Measurements from ENCODE around the gene RGL2.
"Not testable (repeated sequence)": the region's sequence is repeated elsewhere in the genome, so short reads cannot be mapped to it uniquely, and the experiment has no call there.

RGL2 gene, protein sequence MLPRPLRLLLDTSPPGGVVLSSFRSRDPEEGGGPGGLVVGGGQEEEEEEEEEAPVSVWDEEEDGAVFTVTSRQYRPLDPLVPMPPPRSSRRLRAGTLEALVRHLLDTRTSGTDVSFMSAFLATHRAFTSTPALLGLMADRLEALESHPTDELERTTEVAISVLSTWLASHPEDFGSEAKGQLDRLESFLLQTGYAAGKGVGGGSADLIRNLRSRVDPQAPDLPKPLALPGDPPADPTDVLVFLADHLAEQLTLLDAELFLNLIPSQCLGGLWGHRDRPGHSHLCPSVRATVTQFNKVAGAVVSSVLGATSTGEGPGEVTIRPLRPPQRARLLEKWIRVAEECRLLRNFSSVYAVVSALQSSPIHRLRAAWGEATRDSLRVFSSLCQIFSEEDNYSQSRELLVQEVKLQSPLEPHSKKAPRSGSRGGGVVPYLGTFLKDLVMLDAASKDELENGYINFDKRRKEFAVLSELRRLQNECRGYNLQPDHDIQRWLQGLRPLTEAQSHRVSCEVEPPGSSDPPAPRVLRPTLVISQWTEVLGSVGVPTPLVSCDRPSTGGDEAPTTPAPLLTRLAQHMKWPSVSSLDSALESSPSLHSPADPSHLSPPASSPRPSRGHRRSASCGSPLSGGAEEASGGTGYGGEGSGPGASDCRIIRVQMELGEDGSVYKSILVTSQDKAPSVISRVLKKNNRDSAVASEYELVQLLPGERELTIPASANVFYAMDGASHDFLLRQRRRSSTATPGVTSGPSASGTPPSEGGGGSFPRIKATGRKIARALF

DNA sequence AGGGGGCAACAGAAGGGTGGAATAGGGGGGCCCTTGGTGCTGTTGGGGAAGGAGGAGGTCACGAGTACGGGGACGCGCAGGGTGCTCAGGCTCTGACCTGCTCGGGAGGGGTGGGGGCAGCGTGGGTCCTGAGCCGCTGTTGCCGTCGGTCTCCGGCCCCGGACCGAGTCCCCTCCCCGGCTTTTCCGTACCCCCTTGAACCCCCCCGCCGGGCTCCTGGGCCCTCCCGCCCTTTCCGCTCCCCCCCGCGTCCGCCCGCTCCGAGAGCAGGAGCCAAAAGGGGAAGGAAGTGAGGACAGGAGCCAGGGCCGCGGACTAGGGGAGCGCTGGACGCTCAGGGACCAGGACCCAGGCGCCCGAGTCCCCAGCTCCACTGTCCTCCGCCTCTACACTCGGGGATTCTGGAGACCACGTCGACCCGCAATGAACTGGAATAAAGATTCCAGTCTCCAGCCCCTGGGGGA is at the start of gene RGL2:
RGL2 (minus strand) TSS at position 170 of the 464 bp plus-strand sequence. CDS start 332 bp downstream, outside the sequence.
- DNase-seq (ENCODE audit: low spot score) = peak; percentile 62

DNA sequence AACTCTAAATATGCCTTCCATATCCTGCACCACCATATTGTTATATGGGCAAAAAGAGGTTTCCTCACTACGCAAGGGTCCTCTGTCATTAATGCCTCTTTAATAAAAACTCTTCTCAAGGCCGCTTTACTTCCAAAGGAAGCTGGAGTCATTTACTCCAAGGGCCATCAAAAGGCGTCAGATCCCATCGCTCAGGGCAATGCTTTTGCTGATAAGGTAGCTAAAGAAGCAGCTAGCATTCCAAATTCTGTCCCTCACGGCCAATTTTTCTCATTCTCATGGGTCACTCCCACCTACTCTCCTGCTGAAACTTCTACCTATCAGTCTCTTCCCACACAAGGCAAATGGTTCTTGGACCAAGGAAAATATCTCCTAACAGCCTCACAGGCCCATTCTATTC is 49.1 kb upstream of the RGL2 start:
- DNase-seq (ENCODE audit: low spot score) = no peak

DNA sequence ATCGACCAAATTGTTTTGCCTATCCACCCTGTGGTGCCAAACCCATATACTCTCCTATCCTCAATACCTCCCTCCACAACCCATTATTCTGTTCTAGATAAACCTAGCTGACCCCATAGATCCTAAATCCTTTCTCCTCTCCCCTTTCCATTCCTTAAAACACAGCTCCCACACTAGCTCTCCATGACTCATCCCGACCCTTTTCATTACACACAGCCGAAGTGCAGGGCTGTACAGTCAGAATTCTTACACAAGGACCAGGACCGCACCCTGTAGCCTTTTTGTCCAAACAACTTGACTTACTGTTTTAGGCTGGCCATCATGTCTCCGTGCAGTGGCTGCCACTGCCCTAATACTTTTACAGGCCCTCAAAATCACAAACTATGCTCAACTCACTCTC is 48.2 kb upstream of the RGL2 start:
- DNase-seq (ENCODE audit: low spot score) = not testable (repeated sequence)

DNA sequence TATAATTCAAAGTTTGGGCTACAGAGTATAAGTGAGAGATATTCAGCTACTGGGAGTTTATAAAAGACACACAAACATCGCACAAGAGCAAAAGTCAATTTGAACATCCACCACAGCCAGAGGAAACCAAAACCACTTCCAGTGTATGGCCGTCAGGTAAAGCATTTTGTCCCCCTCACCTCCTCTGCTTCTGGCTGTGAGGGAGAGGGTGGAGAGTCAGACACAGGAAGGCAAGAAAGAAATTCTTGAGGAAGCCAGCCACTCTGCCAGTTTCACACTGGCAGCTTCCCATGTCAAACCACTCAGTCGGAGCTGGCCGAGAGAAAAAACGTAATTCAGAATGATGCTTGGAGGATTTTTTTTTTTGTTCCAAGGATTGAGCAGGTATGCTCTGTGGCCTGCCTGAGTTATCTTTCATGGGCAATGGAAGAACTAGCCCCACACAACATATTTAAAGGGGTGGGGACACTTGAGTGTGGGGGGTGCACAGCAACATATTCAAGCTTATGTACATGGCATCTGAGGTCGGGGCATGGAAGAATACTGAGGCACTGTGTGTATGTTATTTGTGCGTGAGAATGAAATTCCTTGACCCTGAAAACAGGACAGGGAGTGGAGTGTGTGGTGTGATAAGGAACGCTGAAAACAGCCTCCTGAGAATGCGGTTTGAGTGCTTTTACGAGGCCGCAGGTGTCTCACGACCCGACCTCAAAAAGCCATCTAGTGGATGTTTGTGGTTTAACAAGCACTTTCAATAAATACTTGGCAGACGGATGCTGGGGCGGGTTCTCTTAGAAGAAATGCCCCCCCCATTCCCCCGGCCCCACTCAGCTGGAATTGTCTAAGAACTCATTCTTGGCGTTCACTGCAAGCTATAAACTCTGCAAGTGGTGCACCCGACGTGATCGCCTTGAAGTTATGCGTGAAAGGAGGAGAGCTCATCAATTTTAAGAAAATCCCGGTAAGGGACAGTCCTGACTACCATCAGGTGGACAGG is 46.3 kb upstream of the RGL2 start:
- DNase-seq (ENCODE audit: low spot score) = peak; percentile 61

DNA sequence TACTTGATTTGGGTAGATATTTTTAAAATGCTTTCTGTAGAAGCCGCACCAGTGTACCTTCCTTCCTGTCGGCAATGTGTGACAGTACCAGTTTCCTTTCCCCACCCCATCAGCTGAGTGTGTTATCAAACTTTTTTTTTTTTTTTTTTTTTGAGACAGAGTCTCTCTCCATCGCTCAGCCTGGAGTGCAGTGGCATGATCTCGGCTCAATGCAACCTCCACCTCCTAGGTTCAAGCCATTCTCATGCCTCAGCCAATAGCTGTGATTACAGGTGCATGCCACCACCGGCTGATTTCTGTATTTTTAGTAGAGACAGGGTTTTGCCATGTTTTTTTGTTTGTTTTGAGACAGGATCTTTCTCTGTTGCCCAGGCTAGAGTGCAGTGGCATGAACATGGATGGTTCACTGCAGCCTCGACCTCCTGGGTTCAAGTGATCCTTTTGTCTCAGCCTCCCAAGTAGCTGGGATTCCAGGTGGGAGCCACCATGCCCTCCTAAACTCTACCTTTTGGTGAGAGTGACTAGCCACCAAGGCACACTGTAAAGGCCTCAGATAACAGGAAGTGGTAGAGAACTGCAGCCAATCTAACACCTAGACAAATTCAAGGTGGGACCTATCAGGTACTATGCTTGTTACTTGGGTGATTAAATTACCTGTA is 45.3 kb upstream of the RGL2 start:
- DNase-seq (ENCODE audit: low spot score) = no peak

DNA sequence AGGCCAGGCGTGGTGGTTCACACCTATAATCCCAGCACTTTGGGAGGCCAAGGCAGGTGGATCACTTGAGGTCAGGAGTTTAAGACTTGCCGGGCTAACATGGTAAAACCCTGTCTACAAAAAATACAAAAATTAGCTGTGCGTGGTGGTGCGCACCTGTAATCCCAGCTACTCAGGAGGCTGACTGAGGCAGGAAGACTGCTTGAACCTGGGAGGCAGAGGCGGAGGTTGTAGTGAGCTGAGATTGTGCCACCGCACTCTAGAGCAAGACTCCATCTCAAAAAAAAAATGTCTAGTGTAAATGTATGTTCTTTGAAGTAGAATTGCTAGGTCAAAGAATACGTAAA is 44.8 kb upstream of the RGL2 start:
- DNase-seq (ENCODE audit: low spot score) = not testable (repeated sequence)

DNA sequence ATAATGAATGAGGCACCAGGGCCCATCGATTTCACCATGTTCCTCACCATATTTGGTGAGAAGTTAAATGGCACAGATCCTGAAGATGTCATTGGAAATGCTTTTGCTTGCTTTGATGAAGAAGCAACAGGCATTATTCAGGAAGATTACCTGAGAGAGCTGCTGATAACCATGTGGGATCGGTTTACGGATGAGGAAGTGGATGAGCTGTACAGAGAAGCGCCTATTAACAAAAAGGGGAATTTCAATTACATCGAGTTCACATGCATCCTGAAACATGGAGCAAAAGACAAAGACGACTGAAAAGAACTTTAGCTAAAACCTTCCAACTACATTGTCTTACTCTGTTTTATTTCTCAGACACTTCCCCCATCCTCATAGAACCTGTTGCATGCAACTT is 40.5 kb upstream of the RGL2 start:
- no peak for DNase-seq (ENCODE audit: low spot score)

DNA sequence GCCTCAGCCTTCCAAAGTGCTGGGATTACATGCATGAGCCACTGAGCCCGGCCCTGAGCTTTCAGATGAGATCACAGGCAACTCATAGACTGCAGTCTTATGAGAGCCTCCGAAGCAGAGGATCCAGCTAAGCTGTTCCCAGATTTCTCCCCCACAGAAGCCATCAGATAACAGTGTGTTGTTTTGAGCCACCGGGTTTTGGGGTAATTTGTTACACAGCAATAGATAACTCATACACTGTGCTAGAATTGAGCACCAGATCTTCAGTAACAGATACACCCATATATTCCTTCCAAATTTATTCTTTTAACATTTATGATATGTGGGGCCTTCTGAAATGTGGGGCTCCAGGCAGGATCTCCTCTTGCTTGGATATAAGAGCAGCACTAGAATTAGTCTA is 37.8 kb upstream of the RGL2 start:
- no peak for DNase-seq (ENCODE audit: low spot score)

DNA sequence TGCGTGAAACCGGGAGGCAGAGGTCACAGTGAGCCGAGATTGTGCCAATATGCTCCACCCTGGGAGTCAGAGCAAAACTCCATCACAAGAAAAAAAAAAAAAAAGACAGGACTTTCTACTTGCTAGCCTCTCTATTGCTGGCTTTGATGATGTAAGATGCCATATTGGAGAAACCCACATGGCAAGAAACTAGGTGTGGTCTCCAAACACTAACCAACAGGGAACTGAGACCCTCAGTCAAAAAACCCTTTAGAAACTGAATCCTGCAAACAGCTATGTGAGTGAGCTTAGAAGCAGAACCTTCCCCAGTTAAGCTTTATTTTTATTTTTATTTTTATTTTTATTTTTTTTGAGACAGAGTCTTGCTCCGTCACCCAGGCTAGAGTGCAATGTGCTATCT is 37.2 kb upstream of the RGL2 start:
- DNase-seq (ENCODE audit: low spot score) = no peak

DNA sequence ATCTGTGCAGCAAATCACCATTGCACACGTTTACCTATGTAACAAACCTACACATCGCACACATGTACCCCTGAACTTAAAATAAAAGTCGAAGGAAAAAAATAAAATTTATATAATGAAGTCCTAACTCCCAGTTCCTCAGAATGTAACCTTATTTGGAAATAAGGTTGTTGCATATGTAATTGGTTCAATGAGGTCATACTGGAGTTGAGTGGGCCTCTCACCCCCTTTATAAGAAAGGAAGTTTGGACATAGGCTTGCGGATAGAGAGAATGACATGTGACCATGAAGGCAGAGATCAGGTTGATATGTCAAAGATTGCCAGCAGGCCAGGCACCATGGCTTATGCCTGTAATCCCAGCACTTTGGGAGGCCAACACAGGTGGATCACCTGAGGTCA is 34.9 kb upstream of the RGL2 start:
- DNase-seq (ENCODE audit: low spot score) = no peak

DNA sequence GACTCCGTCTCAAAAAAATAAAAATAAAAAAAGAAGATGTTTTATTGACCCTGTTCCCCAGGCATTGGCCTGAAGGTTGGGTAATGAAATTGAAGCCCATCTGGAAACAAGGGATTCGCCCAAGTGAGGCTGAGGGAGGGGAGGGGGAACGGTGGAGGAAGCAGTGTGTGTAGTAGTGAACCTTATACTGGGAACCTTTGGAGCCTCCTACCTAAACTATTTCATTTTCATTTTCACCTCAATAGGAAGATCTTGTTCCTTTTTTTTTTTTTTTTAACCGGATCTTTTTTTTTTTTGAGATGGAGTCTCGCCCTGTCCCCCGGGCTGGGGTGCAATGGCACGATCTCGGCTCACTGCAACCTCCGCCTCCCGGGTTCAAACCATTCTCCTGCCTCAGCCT is 32.0 kb upstream of the RGL2 start:
- no peak for DNase-seq (ENCODE audit: low spot score)

DNA sequence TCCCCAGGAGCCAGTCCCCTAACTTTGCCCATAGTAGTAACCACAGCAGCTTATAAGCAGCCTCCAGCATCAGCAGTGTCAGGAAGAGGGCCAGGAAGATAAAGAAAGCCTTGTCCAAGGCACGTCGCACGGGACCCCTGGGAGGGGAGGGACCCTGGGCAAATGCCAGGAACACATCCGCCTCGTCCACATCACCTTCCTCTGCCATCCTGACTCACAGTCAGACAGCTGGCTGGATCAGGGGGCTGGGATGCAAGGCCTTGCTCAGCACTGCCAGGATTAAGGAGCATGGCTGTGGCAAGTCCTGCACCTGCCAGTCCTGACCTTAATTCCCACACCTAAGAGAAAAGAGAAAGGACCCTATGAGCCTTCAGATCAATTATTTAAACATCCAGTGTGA is 30.3 kb upstream of the RGL2 start:
- DNase-seq (ENCODE audit: low spot score) = no peak

DNA sequence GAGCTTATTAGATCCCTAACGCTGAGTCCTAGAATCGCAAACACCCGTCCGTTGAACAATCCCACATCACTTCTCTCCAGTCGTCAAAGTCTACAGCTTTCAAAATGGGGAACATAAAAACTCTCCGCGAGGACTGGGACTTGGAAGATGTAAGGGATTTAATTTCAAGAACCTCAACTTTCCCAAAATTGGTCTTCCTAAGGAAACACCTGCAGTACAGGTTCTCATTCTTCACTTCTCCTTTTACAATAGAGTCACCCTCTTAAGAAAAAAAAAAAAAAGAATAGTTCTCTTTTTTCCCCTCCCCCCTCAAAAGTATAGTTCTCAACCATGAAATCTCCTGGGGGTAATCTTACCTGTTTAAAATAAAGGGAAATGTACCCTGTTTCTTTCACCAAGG is 25.4 kb upstream of the RGL2 start:
- DNase-seq (ENCODE audit: low spot score) = no peak

DNA sequence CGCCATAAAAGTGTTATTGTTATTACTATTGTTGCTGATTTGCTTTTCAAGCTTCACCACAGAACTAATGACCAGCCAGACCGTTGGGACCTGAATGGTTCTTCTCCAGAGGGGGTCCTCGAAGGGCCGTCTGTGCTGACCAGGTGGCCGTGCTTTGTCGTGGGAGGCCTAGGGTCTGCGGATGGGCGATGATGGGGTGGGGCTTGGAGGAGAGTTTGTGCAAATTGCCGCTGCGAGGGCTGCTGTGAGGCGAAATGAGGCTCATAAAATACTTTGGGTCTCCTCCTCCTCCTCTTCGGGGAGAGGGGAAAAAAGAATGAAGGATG is 24.8 kb upstream of the RGL2 start:
- DNase-seq (ENCODE audit: low spot score) = no peak

DNA sequence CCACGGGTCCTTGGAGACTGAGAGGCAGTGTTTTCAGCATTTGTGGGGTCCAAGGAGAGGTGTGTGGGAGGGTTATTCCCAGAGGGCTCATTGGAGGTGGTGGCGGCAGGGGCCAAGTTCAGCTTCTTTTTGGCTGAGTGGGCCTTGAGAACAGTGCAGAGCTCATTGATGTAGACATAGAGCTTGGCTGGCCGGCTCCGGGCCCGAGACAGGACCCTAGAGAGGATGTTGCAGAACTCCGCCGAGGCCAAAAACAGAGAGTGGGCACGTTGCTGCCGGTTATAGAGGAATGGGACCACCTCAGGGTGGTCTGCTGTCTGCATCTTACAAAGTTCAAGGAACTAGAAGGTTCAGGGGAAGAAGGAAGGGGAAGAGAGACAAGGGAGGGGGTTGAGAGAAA is 22.5 kb upstream of the RGL2 start:
- no peak for DNase-seq (ENCODE audit: low spot score)

DNA sequence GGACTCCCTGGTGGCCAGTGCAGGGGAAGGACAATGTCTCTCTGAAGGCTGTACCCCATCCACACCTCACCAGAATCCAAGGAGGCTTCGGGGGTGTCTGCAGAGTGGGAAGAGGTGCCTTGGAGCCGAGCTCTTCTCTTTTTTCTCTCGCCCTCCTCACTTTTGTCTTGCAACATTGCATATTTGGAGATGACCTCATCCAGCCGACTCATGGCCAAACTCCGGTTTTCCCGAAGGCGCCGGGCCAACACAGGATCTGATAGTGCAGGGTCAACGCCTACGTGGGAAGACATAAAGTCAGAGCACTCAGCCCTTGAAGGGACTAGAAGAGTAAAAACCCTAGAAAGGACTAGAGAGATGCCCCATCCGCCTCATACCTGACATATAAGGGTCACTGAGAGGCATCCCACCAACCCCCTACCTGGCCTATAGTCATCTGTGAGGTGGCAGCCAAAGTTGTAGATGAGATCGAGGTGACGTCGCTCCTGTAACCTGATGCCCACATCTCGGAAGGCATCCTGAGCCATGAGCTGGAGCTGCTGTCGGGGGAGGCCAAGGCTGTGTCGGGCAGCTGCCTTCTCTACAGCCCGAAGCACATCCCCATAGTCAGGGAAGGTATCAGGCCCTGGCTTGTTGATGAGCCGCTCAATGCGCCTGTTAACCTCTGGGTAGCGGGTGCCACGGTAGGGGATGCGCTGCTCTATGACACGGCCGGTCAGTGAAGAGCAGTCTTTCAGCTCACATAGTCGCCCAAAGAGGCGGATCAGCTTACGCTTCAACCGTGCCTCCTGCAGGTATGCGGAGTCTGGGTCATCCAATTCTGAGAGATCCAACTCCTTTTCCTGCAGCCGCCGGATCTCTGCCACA is 21.8 kb upstream of the RGL2 start:
- peak; percentile 78 for DNase-seq (ENCODE audit: low spot score)

DNA sequence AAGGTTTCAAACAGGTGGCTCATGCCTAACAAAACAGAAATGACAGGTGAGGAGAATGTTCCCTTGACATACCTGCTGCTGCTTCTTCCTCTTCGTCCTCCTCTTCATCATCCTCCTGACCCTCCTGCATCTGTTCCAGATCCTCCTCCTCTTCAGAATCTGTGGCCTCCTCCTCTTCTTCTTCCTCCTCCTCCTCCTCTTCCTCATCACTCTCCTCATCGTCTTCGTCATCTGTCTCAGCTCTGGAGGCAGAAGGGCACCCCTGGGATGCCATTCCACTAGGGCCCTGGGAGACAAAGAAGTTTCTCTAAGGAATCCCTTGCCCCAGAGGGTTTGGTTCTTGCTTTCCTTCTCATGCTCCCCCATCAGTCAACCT is 21.2 kb upstream of the RGL2 start:
- DNase-seq (ENCODE audit: low spot score) = no peak

DNA sequence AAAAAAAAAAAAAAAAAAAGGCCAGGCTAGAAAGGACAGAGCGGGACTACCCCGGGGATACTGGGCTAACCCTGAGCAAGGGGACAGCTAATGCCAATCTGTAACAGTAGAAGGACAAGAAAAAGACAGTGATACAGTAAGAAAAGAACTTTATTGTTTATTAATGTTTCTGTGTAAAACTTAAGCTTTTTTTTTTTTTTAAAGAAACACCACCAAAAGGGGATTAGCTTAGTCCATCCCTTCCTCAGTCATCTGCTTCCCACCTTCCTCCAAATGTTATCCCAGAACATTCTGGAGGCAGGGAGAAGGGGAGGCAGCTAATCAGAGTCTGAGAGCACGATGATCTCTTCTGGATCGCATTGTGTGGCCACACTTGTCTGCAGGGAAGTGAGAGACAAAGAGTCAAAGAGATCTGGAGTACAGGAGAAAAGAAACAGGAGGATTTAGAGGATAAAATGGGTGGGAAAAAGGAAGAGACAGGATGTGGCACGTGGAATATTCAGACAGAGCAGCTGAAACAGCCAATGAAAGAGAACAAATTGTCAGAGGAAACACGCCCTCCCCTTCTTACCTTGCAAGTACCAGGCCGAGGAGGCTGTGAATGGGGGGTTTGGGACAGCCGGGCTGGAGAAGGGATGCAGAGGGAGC is 19.8 kb upstream of the RGL2 start:
- DNase-seq (ENCODE audit: low spot score) = no peak

DNA sequence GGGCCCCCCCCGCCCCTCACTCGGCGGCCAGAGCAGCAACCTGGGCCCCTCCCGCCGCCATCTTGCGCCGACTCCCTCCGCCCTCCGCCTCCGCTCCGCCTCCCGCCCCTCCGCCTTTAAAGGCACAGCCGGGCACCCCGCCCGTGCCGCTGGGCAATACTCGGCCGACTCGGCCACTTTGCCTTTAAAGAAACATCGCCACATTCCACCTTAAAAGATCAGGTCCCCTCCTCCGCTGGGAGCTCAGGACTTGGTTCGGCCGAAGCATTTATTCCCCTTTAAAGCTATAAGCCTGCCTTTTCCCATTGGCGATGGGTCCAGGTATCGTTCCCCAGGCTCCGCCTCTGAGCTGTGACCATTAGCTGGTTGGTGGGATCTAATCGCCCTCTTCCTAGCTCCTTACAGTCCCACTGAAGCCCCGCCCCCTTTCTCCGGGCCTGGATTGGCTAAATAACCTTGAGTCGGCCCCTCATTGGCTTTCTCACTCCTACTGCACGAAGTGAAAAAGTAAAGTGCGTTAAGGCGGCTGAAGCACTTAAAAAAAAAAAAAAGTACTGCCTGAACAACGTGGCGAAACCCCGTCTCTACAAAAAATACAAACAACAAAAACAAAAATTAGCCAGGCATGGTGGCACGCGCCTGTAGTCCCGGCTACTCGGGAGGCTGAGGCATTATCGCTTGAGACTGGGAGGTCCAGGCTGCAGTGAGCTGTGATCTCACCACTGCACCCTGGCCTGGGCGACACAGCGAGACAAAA is 19.1 kb upstream of the RGL2 start, which contains the start of gene ZBTB22:
ZBTB22 (minus strand) TSS at position 76 of the 757 bp plus-strand sequence. CDS start 828 bp downstream, outside the sequence.
- DNase-seq (ENCODE audit: low spot score) = peak; percentile 92

DNA sequence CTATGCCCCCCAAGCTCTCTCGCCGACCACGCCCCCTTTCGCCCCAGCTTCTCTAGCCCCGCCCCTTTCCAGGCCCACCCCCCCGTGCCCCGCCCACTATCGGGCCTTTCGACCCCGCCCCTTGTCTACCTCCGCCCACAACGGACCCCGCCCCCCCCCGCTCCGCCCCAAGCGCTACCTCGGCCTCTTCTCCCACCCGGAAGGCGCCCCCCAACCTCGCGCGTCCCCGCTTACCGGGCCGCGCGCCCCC is 18.6 kb upstream of the RGL2 start:
- DNase-seq (ENCODE audit: low spot score) = peak; percentile 87
